Kidney epithelial cell (primary cell): ENCODE data around the gene PCCA. TPM values are rescaled to one million over a fixed set of nuclear protein-coding genes. Genes with fewer than 3 reads are reported as not detected.
A peak's percentile ranks its signal among the peaks of the same experiment; 100 is the strongest.

Source experiments
- DNase-seq: peaks from one replicate; pipeline ENCODE4 v3.0.0-alpha.2; 2010; ENCODE audit warnings: low read depth
- H3K27me3 ChIP-seq: 2 replicates; pipeline ENCODE4 v1.6.0; 2011; ENCODE audit warnings: low read length; ENCODE audit not compliant: control insufficient read depth, insufficient read depth
- H3K36me3 ChIP-seq: 2 replicates; pipeline ENCODE4 v1.5.1; 2011; ENCODE audit warnings: low read length; ENCODE audit not compliant: control insufficient read depth, insufficient read depth
- H3K4me3 ChIP-seq: 2 replicates; pipeline ENCODE4 v1.5.1; 2011; ENCODE audit warnings: low read depth, mild to moderate bottlenecking, control low read depth, low read length
- CTCF ChIP-seq: IDR thresholded peaks from 2 replicates; pipeline ENCODE4 v1.5.1; 2011; ENCODE audit warnings: mild to moderate bottlenecking, moderate library complexity, low read length, control low read depth, inconsistent platforms; ENCODE audit not compliant: insufficient read depth, poor library complexity, severe bottlenecking
- total RNA-seq: library from RNA; depleted of rRNA; stranded (reverse); fragments of >200 nt; gene quantifications from 2 replicates; pipeline ENCODE4 v1.2.3, GENCODE V29; 2015

PCCA gene
- total RNA-seq, 1 donor from 2014 or later: 15.7 TPM

- no peaks in the 10 kb centered on the region for H3K36me3 ChIP-seq
- no peaks in the 10 kb centered on the region for H3K27me3 ChIP-seq
- H3K4me3 ChIP-seq: no peak overlapping the region
- no peak for TF ChIP-seq CTCF
- no peak for DNase-seq
These were observed 140.7 kb downstream of the PCCA start for GRCh38 chr13:100229603-100230002.

GRCh38 chr13:100230769-100231149 is 141.9 kb downstream of the PCCA start:
- H3K4me3 ChIP-seq: no peak overlapping the region
- H3K36me3 ChIP-seq: no peaks in the 10 kb centered on the region
- H3K27me3 ChIP-seq: no peaks in the 10 kb centered on the region
- DNase-seq: no peak
- no peak for TF ChIP-seq CTCF

- no peak for DNase-seq
These were observed 142.3 kb downstream of the PCCA start for GRCh38 chr13:100231176-100231575.

GRCh38 chr13:100234006-100234405 is 145.1 kb downstream of the PCCA start:
- no peak for TF ChIP-seq CTCF
- Histone ChIP-seq H3K27me3 (no peaks in the 10 kb centered on the region), H3K36me3 (no peaks in the 10 kb centered on the region), H3K4me3 (no peak overlapping the region)
- no peak for DNase-seq

More at GRCh38 chr13:100231176-100231575, 142.3 kb downstream of the PCCA start:
- TF ChIP-seq CTCF: no peak
- H3K36me3 ChIP-seq: no peaks in the 10 kb centered on the region
- H3K4me3 ChIP-seq: no peak overlapping the region
- no peaks in the 10 kb centered on the region for H3K27me3 ChIP-seq

- Histone ChIP-seq H3K36me3 (no peaks in the 10 kb centered on the region), H3K27me3 (no peaks in the 10 kb centered on the region), H3K4me3 (no peak overlapping the region)
- no peak for TF ChIP-seq CTCF
- peak; percentile 82 for DNase-seq
These were observed 145.7 kb downstream of the PCCA start for GRCh38 chr13:100234524-100235136.

GRCh38 chr13:100235311-100235901 is 146.5 kb downstream of the PCCA start:
- H3K36me3 ChIP-seq: no peaks in the 10 kb centered on the region
- peak; percentile 10 for DNase-seq
- no peak overlapping the region for H3K4me3 ChIP-seq
- no peaks in the 10 kb centered on the region for H3K27me3 ChIP-seq
- peak; percentile 52 for TF ChIP-seq CTCF
